HepG2 (cell line): ENCODE results near the gene CD58. TPM values are rescaled to one million over a fixed set of nuclear protein-coding genes. Genes with fewer than 3 reads are reported as not detected.

ENCODE experiments used
- ATAC-seq: fragments of 200-7000 bp; cut with Tn5 transposase; 3 replicates; pipeline ENCODE4 v1.9.1; 2020; ENCODE audit warnings: mild to moderate bottlenecking, moderate library complexity
- BruUV-seq: library from RNA; stranded (reverse); fragments of 400-500 nt; replicated peaks from 2 replicates; lab custom pipeline; 2021; lab: Mats Ljungman, UMichigan
- CTCF ChIA-PET: fragments of 300-600 bp; formaldehyde crosslinking; extraction: SDS; loops from one replicate; lab custom pipeline; 2021; ENCODE audit warnings: low total read pairs, inconsistent platforms, low intra/inter-chr PET ratio; lab: Yijun Ruan, JAX
- POLR2A ChIA-PET: fragments of 350-600 bp; sonication (Branson Sonifier 250); formaldehyde crosslinking; loops from one replicate; lab custom pipeline; 2020; ENCODE audit warnings: antibody characterized with exemption, inconsistent platforms; lab: Yijun Ruan, JAX
- DNase-seq: peaks from one replicate; pipeline ENCODE4 v3.0.0-alpha.2; 2015; ENCODE audit warnings: low spot score
- FAIRE-seq: peaks from 3 replicates; lab custom pipeline; 2011; peaks lifted over from hg19 to GRCh38; lab: Jason Lieb, UNC
- H2AFZ ChIP-seq: one replicate; pipeline ENCODE4 v1.6.1; 2011; ENCODE audit warnings: low read length, inconsistent platforms
- H3K27ac ChIP-seq: fragments of 300-600 bp; 3 replicates; pipeline ENCODE4 v1.8.0; 2011; ENCODE audit warnings: mixed run types, mild to moderate bottlenecking, mixed read lengths, low read length, inconsistent platforms; ENCODE audit not compliant: insufficient read depth; ENCODE audit errors: extremely low read length
- H3K27me3 ChIP-seq, 2 experiments: fragments of 200-600 bp in 1 of 2; 2 replicates in 1 of 2; 3 replicates in 1 of 2; pipeline versions ENCODE4 v1.6.0 to v1.8.0; 2011; ENCODE audit warnings: low read length in 2 of 2, mild to moderate bottlenecking in 2 of 2, moderate library complexity in 2 of 2, inconsistent platforms in 1 of 2; ENCODE audit not compliant: insufficient read depth in 2 of 2, control insufficient read depth in 1 of 2
- H3K36me3 ChIP-seq, 2 experiments: fragments of 200-600 bp in 1 of 2; replicated peaks in 1 of 2; 2 replicates in 1 of 2; 3 replicates in 1 of 2; pipeline versions ENCODE4 v1.5.1 to v1.8.0; 2011; ENCODE audit warnings: low read length in 2 of 2, inconsistent platforms in 1 of 2; ENCODE audit not compliant: insufficient read depth in 2 of 2, control insufficient read depth in 1 of 2
- H3K4me1 ChIP-seq: 2 replicates; pipeline ENCODE4 v1.5.1; 2012; ENCODE audit warnings: low read length, inconsistent platforms; ENCODE audit not compliant: insufficient read depth
- H3K4me2 ChIP-seq: 2 replicates; pipeline ENCODE4 v1.6.0; 2011; ENCODE audit warnings: low read depth, low read length, inconsistent platforms
- H3K4me3 ChIP-seq, 3 experiments: fragments of 200-600 bp in 1 of 3; sonication (generic), shearing (Covaris generic) in 1 of 3; replicated peaks in 1 of 3; 2 replicates each; pipeline ENCODE4 v1.5.1; 2011 to 2016; ENCODE audit warnings: low read length in 3 of 3, inconsistent platforms in 2 of 3, low read depth in 2 of 3, mild to moderate bottlenecking in 2 of 3, control low read depth in 1 of 3, mixed read lengths in 1 of 3; ENCODE audit not compliant: insufficient read depth in 1 of 3
- H3K79me2 ChIP-seq: one replicate; pipeline ENCODE4 v1.6.1; 2011; ENCODE audit warnings: low read length, inconsistent platforms; ENCODE audit not compliant: insufficient read depth
- H3K9ac ChIP-seq: 2 replicates; pipeline ENCODE4 v1.6.0; 2011; ENCODE audit warnings: mild to moderate bottlenecking, low read depth, low read length, inconsistent platforms; ENCODE audit not compliant: insufficient read depth
- H3K9me3 ChIP-seq: 2 replicates; pipeline ENCODE4 v1.5.1; 2012; ENCODE audit warnings: mild to moderate bottlenecking, low read length
- H4K20me1 ChIP-seq: 2 replicates; pipeline ENCODE4 v1.6.0; 2011; ENCODE audit warnings: inconsistent platforms, mild to moderate bottlenecking, low read length, moderate library complexity; ENCODE audit not compliant: insufficient read depth
- CBX5 ChIP-seq: sonication (generic); formaldehyde crosslinking; IDR thresholded peaks from 2 replicates; pipeline ENCODE4 v1.4.0; 2020; ENCODE audit warnings: missing genetic modification reagents, borderline replicate concordance
- JDP2 ChIP-seq: sonication (generic); formaldehyde crosslinking; IDR thresholded peaks from 2 replicates; pipeline ENCODE4 v1.8.1; 2022; ENCODE audit warnings: missing genetic modification reagents, borderline replicate concordance
- TOPORS ChIP-seq: sonication (generic); formaldehyde crosslinking; IDR thresholded peaks from 2 replicates; pipeline ENCODE4 v1.8.0; 2023; ENCODE audit warnings: mild to moderate bottlenecking, missing genetic modification reagents
- ZNF329 ChIP-seq: sonication (generic); formaldehyde crosslinking; IDR thresholded peaks from 2 replicates; pipeline ENCODE4 v1.9.0; 2021; ENCODE audit warnings: low read depth, mild to moderate bottlenecking, missing genetic modification reagents
- ZNF777 ChIP-seq: sonication (generic); formaldehyde crosslinking; IDR thresholded peaks from 2 replicates; pipeline ENCODE4 v1.4.0; 2020; ENCODE audit warnings: missing genetic modification reagents
- WGBS: methylation state at CpG from one replicate; pipeline ENCODE4 v1.1.6; 2017; ENCODE audit warnings: low lambda C conversion rate; 5-methylcytosine and 5-hydroxymethylcytosine counted together
- in situ Hi-C: cut with HindIII; loops from 2 replicates; pipeline ENCODE4 v1.10.0; 2017; ENCODE audit warnings: low pct_unique_long_range_greater_than_20kb; ENCODE audit not compliant: extremely low pct_ligation_motif_present
- intact Hi-C: fragments of 100-400 bp; cut with micrococcal nuclease; formaldehyde crosslinking; loops from one replicate; pipeline ENCODE4 v1.10.0; 2022; ENCODE audit not compliant: unreplicated experiment
- polyA plus RNA-seq, 8 experiments: library from polyadenylated mRNA; depleted of rRNA in 3 of 8; stranded (reverse) in 7 of 8; unstranded in 1 of 8; fragments of >200 nt; fragmentation: Illumina TruSeq in 4 of 8; extraction: Trizol in 4 of 8; gene quantifications; 2 replicates each; pipeline versions ENCODE4 v1.2.1 to v1.2.3, GENCODE V29; 2011 to 2016; ENCODE audit warnings: low read depth in 4 of 8, missing spikeins in 1 of 8, mixed read lengths in 1 of 8; ENCODE audit not compliant: insufficient read depth in 1 of 8
- total RNA-seq, 5 experiments: library from RNA; depleted of rRNA; stranded (reverse); fragments of >200 nt; fragmentation: Illumina TruSeq; extraction: Trizol; gene quantifications; 2 replicates each; pipeline ENCODE4 v1.2.3, GENCODE V29; 2016; ENCODE audit warnings: low read depth in 1 of 5
- TF ChIP-seq, protein P1 (sequence below): sonication (generic); formaldehyde crosslinking; IDR thresholded peaks from 2 replicates; pipeline ENCODE4 v1.4.0; 2020; ENCODE audit warnings: mild to moderate bottlenecking, missing genetic modification reagents
- TF ChIP-seq, protein P2 (sequence below): sonication (generic); formaldehyde crosslinking; IDR thresholded peaks from 2 replicates; pipeline ENCODE4 v1.5.1; 2020; ENCODE audit warnings: missing genetic modification reagents, mild to moderate bottlenecking, borderline replicate concordance
- TF ChIP-seq, protein P3 (sequence below), 2 experiments: IDR thresholded peaks; 2 replicates each; pipeline ENCODE4 v1.6.1; 2011 to 2012; ENCODE audit warnings: low read length in 2 of 2, borderline replicate concordance in 1 of 2, low read depth in 1 of 2, mild to moderate bottlenecking in 1 of 2, moderate library complexity in 1 of 2
- TF ChIP-seq, protein P4 (sequence below): sonication (generic); formaldehyde crosslinking; IDR thresholded peaks from 2 replicates; pipeline ENCODE4 v1.4.0; 2020; ENCODE audit warnings: missing genetic modification reagents
- TF ChIP-seq, protein P5 (sequence below): sonication (generic); formaldehyde crosslinking; IDR thresholded peaks from 2 replicates; pipeline ENCODE4 v1.8.1; 2023; ENCODE audit warnings: mild to moderate bottlenecking, inconsistent platforms, moderate library complexity, missing genetic modification reagents, borderline replicate concordance

Gene CD58
- total and polyA plus RNA-seq, 2 of the 13 experiments (the other 11 are each of a cell fraction or from before 2014, with no cell fraction given) = 9.4 to 13.5 TPM

DNA sequence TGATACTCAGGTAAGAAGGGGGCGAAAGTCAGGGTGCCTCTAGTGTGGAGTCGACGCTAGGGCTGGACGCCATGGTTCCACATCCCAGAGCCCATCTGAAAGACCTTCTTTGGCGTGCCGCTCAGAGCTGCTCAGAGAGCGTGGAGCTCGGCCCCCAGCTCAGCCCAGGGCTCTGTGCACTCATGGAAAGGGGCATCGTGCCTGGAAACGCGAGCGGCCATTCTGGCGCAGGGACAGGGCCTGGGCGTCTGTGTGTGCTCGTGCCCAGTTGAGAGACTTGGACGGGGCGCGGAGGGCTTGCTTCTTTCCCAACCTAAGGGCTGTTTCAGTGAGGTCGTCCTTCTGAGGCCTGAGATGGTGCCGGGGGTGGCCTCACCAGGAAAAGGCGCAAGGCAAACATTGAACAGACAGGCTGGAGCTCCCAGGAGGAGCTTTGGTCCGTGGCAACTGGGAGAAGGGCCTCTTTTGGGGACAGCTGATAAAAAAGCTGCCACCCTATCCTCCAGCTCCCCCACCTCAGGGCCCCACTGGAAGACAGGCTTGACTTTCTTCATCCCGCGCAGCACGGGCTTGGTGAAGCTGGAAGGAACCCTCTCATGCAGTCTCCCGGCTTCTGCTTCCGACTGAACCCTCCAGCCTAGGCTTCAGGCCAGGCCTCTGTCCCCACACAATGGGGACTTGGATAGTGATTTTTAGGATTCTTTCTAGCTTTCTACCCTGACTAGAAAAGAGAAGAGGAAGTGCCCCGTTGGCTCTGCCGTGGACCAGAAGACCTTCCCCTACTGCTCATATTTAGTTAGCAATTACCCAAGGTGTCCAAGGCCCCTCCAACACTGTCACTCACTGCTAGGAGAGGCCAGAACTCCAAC, 77.1 kb downstream of the CD58 start (continued):
- TF ChIP-seq, protein P1, sequence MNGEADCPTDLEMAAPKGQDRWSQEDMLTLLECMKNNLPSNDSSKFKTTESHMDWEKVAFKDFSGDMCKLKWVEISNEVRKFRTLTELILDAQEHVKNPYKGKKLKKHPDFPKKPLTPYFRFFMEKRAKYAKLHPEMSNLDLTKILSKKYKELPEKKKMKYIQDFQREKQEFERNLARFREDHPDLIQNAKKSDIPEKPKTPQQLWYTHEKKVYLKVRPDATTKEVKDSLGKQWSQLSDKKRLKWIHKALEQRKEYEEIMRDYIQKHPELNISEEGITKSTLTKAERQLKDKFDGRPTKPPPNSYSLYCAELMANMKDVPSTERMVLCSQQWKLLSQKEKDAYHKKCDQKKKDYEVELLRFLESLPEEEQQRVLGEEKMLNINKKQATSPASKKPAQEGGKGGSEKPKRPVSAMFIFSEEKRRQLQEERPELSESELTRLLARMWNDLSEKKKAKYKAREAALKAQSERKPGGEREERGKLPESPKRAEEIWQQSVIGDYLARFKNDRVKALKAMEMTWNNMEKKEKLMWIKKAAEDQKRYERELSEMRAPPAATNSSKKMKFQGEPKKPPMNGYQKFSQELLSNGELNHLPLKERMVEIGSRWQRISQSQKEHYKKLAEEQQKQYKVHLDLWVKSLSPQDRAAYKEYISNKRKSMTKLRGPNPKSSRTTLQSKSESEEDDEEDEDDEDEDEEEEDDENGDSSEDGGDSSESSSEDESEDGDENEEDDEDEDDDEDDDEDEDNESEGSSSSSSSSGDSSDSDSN (CRISPR knock-in tag) = 0 out of 2 replicates have a peak, but pooled peaks have one; percentile 4

DNA sequence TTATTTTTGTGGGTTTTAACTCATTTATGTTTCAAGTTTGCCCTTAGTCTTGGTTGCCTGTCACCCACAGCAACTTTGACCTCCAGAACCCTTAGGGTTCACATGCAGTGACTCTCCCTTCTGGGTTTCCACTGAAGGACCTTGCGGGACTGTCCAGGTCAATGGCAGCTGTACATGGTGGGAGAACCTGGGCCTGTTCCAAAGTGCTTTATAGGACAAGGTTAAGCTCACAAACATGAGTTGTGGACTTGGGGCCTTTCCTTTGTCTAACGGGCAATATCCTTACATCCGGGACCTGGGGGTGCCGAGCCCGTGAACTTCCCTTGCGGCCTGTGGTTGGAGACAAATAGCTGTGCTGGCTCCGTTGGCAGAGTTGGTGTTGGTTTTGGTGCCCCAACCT, 77.8 kb downstream of the CD58 start:
- Histone ChIP-seq H3K27ac (peak overlapping the region; percentile 84), H3K36me3 (peaks cover 2 to 6% of the 10 kb centered on the region in 2 experiments; a peak in 3 of 5 replicates), H3K9ac (peak overlapping the region; percentile 19; the same call in 1 of the 2 replicates), H3K4me2 (peak overlapping the region; percentile 67), H3K9me3 (no peaks in the 10 kb centered on the region), H3K79me2 (peaks cover 40% of the 10 kb centered on the region), H4K20me1 (no peaks in the 10 kb centered on the region), H2AFZ (no peak overlapping the region), H3K4me3 (no peak overlapping the region), H3K27me3 (no peaks in the 10 kb centered on the region), H3K4me1 (peaks cover 100% of the 10 kb centered on the region)
- POLR2A ChIA-PET = interaction anchor here (0.7 to 6.5 kb wide), 7 partner anchors 11 to 382 kb away, joined by 3 to 65 read pairs (median 5); partner anchors contain the start of gene MAB21L3
- CTCF ChIA-PET = no interaction called here
- intact Hi-C loops = no loop called here
- no TSS peak for BruUV-seq
- in situ Hi-C loops = no loop called here
- FAIRE-seq (no peak), DNase-seq (no peak), ATAC-seq (no peak; the same call in 2 of the 3 replicates)
- WGBS = 75% methylated on average over 4 of the region's 7 CpGs
- TF ChIP-seq CBX5 (CRISPR knock-in tag) (no peak), JDP2 (CRISPR knock-in tag) (no peak), ZNF777 (CRISPR knock-in tag) (no peak), TOPORS (CRISPR knock-in tag) (no peak), ZNF329 (CRISPR knock-in tag) (no peak)
- TF ChIP-seq, protein P2, sequence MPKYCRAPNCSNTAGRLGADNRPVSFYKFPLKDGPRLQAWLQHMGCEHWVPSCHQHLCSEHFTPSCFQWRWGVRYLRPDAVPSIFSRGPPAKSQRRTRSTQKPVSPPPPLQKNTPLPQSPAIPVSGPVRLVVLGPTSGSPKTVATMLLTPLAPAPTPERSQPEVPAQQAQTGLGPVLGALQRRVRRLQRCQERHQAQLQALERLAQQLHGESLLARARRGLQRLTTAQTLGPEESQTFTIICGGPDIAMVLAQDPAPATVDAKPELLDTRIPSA = no peak
- TF ChIP-seq, protein P3, sequence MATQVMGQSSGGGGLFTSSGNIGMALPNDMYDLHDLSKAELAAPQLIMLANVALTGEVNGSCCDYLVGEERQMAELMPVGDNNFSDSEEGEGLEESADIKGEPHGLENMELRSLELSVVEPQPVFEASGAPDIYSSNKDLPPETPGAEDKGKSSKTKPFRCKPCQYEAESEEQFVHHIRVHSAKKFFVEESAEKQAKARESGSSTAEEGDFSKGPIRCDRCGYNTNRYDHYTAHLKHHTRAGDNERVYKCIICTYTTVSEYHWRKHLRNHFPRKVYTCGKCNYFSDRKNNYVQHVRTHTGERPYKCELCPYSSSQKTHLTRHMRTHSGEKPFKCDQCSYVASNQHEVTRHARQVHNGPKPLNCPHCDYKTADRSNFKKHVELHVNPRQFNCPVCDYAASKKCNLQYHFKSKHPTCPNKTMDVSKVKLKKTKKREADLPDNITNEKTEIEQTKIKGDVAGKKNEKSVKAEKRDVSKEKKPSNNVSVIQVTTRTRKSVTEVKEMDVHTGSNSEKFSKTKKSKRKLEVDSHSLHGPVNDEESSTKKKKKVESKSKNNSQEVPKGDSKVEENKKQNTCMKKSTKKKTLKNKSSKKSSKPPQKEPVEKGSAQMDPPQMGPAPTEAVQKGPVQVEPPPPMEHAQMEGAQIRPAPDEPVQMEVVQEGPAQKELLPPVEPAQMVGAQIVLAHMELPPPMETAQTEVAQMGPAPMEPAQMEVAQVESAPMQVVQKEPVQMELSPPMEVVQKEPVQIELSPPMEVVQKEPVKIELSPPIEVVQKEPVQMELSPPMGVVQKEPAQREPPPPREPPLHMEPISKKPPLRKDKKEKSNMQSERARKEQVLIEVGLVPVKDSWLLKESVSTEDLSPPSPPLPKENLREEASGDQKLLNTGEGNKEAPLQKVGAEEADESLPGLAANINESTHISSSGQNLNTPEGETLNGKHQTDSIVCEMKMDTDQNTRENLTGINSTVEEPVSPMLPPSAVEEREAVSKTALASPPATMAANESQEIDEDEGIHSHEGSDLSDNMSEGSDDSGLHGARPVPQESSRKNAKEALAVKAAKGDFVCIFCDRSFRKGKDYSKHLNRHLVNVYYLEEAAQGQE (IDR thresholded peaks at IDR 0.05; ENCODE audit: borderline replicate concordance in 1 of 2, low read depth in 1 of 2, low read length in 2 of 2) = no peak
- TF ChIP-seq, protein P4, sequence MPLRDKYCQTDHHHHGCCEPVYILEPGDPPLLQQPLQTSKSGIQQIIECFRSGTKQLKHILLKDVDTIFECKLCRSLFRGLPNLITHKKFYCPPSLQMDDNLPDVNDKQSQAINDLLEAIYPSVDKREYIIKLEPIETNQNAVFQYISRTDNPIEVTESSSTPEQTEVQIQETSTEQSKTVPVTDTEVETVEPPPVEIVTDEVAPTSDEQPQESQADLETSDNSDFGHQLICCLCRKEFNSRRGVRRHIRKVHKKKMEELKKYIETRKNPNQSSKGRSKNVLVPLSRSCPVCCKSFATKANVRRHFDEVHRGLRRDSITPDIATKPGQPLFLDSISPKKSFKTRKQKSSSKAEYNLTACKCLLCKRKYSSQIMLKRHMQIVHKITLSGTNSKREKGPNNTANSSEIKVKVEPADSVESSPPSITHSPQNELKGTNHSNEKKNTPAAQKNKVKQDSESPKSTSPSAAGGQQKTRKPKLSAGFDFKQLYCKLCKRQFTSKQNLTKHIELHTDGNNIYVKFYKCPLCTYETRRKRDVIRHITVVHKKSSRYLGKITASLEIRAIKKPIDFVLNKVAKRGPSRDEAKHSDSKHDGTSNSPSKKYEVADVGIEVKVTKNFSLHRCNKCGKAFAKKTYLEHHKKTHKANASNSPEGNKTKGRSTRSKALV (CRISPR knock-in tag) = no peak
- TF ChIP-seq, protein P5, sequence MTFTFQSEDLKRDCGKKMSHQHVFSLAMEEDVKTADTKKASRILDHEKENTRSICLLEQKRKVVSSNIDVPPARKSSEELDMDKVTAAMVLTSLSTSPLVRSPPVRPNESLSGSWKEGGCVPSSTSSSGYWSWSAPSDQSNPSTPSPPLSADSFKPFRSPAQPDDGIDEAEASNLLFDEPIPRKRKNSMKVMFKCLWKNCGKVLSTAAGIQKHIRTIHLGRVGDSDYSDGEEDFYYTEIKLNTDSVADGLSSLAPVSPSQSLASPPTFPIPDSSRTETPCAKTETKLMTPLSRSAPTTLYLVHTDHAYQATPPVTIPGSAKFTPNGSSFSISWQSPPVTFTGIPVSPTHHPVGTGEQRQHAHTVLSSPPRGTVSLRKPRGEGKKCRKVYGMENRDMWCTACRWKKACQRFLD (CRISPR knock-in tag) = no peak
